Measurements from ENCODE around the gene TNNI3K. TPM values are rescaled to one million over a fixed set of nuclear protein-coding genes. Genes with fewer than 3 reads are reported as not detected.

Gene TNNI3K
- total and polyA plus RNA-seq, 12 donors = 11.7 to 162 (median 95.6) TPM

GRCh38 chr1:74197255-74197654, 37.9 kb upstream of the TNNI3K start:
- ATAC-seq (no peak), DNase-seq (no peak)
- TF ChIP-seq CTCF (IDR thresholded peaks at IDR 0.05) = no peak
- Histone ChIP-seq H3K27me3 (no peaks in the 10 kb centered on the region), H3K4me1 (peaks cover 0 to 26% (median 14%) of the 10 kb centered on the region in 9 donors), H3K36me3 (peaks cover 0 to 26% (median 0%) of the 10 kb centered on the region in 9 donors), H3K4me3 (peak overlapping the region in 8 of 10 donors; percentile 58 to 77 (median 68)), H3K9me3 (no peaks in the 10 kb centered on the region), H3K27ac (peak overlapping the region in 8 of 10 donors; percentile 77 to 92 (median 86))
- WGBS, 2 donors = 90 to 93% methylated on average over 5 of the region's 5 CpGs
- intact Hi-C loops (cut with DNase I) = loop anchor here in 1 of 10 donors (5.0 kb wide), 2 partner anchors 200 to 275 kb away; no protein-coding TSS in a partner anchor

- intact Hi-C loops (cut with DNase I) = loop anchor here in 1 of 10 donors (5.0 kb wide), 2 partner anchors 199 to 274 kb away; no protein-coding TSS in a partner anchor
- Histone ChIP-seq H3K27ac (peak within 1 kb of the TSS in 9 of 10 donors; percentile 77 to 92 (median 85)), H3K4me1 (peaks cover 0 to 26% (median 14%) of the 10 kb centered on the region in 9 donors), H3K9me3 (no peaks in the 10 kb centered on the region), H3K4me3 (peak within 1 kb of the TSS; percentile 54 to 77 (median 66)), H3K36me3 (peaks cover 0 to 33% (median 0%) of the 10 kb centered on the region in 9 donors), H3K27me3 (no peaks in the 10 kb centered on the region)
- ATAC-seq (peak; percentile 99 to 100 (median 100)), DNase-seq (peak; percentile 95 to 98)
- TF ChIP-seq CTCF (IDR thresholded peaks at IDR 0.05) = peak in 1 of 9 donors; percentile 9
- 4 to 5% methylated on average over 41 of the region's 41 CpGs for WGBS, 2 donors
These were observed 37.3 kb upstream of the TNNI3K start, which contains the start of the genes FPGT and LRRIQ3 for GRCh38 chr1:74197657-74198552. Gene FPGT (plus strand): TSS chr1:74198242. CDS start chr1:74198279, 37 bp downstream. Gene LRRIQ3 (minus strand): TSS chr1:74198176. CDS start chr1:74183684, 14,492 bp downstream.

GRCh38 chr1:74199504-74199903, 35.7 kb upstream of the TNNI3K start:
- intact Hi-C loops (cut with DNase I) = loop anchor here in 1 of 10 donors (5.0 kb wide), 2 partner anchors 198 to 273 kb away; no protein-coding TSS in a partner anchor

More at GRCh38 chr1:74199504-74199903, 35.7 kb upstream of the TNNI3K start:
- Histone ChIP-seq H3K27ac (peak overlapping the region in 1 of 10 donors; percentile 92), H3K4me1 (peaks cover 0 to 26% (median 14%) of the 10 kb centered on the region in 9 donors), H3K4me3 (peak overlapping the region in 6 of 10 donors; percentile 58 to 77 (median 69)), H3K9me3 (no peaks in the 10 kb centered on the region), H3K27me3 (no peaks in the 10 kb centered on the region), H3K36me3 (peaks cover 0 to 49% (median 4%) of the 10 kb centered on the region in 9 donors)
- WGBS, 2 donors = 65 to 69% methylated on average over 5 of the region's 5 CpGs
- no peak for ATAC-seq
- no peak for TF ChIP-seq CTCF (IDR thresholded peaks at IDR 0.05)
- DNase-seq = no peak

Data from heart right ventricle (tissue), 16 donors.